Raji (cell line): Measurements from ENCODE around the gene MAPK9.

Experiments
- POLR2A ChIP-seq: IDR thresholded peaks from 2 replicates; pipeline ENCODE4 v1.6.1; 2011; ENCODE audit warnings: low read depth, low read length, control low read depth; ENCODE audit not compliant: insufficient read depth

Gene MAPK9

DNA sequence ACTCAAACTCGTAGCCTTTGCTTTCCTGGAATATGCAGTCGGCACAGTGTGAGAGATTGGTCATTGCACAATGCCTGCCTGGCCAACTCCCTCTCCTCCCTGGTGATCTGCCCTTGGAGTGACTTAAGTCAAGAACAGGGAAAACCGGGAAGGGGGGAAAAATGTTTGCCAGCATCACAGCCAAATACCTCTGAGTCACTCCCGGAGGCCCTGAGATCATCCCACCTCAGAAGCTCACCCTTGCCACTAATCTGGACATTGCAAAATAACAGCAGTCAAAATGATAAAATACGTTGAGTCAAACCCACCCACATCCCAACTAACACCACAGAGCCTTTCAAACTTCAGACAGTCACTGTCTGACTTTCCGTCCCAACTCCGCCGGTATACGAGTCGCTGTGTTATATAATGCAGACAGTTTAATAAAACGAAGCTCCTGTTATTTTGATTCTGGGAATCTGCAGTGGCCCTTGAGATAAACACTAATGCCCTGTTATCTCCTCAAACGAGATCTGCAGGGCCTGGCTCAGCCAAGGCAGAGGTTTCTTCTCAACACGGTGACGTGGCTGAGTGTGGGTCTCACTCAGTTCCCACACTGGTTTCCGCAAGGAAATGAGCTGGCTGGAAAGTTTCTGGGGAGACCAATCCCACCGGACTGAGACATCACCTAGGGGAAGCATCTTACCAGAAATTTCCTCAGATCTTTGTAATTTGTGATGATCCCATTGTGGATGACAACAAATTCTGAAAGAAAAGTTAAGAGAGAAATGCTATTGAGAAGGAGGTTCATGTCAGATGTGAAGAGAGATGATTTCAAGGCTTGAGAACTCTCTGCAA, 39.1 kb upstream of the MAPK9 start:
- no peak for TF ChIP-seq POLR2A

DNA sequence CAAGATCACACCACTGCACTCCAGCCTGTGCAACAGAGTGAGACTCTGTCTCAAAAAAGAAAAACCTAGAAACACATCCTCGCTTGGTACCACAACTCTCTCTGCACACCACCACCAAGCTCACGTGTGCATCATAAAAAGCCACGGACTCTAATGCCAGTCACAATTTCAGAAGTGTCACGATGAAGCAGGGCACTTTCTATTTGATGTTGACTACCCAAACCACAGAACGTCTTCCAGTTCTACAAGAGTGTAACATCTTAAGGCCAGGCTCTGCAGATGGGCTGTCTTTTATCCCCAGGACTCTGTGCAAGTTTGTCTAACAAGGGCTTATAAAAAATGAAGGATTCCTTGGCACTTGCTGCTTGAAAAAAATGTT, 38.4 kb upstream of the MAPK9 start:
- no peak for TF ChIP-seq POLR2A

DNA sequence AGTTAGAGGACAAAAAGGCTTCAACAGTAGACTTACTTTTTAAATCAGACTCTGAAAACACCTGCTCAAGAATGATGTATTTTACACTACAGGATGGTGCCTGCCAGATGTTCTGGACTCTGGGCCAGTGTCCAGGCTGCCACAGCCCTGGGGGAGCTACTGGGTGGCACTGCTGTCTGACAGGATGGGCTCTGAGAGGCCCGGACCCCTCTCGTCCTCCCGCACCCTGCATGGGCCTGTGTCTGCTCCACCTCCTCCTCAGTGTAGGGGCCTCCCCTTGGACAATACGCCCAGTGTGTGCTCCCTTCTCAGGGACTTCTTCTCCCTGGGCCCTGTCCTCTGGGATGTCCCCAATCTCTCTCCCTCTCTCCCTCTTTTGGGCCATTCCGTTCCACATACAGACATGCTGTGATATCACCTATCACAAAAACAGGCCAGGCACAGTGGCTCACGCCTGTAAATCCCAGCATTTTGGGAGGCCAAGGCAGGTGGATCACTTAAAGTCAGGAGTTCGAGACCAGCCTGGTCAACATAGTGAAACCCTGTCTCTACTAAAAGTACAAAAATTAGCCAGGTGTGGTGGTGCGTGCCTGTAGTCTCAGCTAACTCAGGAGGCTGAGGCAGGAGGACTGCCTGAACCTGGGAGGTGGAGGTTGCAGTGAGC, 37.9 kb upstream of the MAPK9 start:
- TF ChIP-seq POLR2A = no peak

DNA sequence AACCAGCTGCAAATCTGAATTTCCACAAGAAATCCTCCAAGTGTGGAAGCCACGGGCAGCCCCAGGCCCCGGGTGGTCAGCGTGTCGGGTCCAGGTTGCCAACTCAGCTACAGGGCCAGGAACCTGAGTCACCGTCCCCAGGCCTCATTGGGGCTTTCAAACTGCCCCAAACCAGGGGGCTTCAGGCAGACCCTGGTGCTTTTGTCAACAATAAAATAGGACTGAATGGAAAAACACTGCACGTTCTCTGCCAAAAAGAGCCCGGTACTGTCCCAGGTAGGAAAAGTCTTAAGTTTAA, 37.2 kb upstream of the MAPK9 start:
- no peak for TF ChIP-seq POLR2A

DNA sequence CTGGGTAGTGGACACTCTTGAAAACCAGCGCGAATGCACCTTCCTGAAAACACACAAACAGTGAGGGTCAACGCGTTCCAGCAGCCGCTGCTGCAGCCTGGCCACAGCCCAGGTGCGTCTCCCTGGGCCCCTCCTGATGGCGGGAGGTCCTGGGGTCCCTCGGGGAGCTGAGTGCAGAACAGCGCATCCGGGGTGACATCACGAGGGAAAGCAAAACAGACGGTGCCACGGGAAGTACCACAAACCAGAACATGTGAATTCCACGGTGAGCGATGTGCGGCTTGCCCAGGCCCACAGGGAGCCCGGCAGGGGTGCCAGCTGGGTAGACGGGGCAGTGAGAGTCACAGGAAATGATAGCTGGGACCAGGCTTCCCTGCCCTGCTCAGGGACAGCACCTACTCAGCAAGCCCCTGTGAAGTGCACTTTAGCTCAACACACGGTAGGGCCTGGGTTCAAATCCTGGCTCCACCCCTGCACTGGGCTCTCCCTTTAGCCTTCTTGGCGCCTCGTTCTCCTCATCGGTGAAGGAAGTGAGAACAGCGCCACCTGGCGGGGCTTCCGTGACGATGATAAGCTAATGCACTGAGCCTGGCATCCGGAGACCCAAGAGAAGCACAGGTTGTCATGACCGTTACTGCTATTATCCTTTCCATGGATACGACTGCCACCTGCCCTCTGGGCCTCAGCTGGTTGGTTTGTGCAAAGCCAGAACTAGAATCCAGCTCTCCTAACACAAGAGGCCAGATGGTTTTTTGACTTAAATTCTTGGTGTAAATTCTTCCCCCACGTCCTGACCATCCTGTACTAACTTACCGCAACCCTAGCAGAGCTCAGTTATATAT, 36.6 kb upstream of the MAPK9 start:
- TF ChIP-seq POLR2A = no peak

DNA sequence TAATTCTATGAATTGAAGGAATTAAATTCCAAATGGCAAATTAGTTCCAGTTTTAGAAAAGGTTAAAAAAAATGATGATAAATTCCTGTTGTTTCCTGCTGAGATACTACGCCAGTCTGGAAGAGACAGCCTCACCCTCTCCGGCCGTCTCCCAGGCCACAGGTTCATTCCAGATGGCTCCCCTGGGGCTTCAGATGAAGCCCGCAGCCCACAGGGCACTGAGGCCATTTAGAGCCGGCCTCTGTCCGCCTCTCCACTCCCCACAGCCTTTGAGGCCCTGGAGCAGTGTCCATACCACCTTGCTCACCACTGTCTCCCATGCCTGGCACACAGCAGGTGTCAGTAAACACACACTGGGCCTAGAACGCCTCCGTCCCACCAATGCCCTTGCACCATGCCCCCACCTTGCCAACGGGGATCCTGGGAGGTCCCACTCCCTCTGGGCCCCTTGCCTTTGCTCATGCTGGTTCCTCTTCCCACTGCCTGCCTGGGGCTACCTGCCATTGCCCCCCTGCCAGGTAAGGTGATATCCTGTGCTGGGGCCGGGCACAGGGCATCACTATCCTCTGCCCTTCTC, 35.2 kb upstream of the MAPK9 start:
- no peak for TF ChIP-seq POLR2A

DNA sequence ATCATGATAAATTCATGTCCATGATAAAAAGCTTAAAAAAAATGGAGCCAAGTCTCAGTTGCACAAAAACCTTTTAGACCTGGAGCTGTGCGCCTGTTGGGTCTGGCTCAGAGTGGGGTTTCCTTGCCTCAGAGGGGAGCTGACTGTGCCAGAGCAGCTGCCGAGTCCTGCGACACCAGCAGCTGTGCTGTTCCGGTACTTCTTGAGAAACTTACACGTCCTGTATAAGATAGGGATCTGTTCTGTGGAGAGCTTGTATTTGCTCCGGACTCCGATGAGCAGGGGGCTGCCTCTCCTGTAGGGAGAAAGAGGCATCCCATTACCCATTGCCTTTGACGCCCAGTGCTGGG, 32.7 kb upstream of the MAPK9 start:
- TF ChIP-seq POLR2A = no peak

DNA sequence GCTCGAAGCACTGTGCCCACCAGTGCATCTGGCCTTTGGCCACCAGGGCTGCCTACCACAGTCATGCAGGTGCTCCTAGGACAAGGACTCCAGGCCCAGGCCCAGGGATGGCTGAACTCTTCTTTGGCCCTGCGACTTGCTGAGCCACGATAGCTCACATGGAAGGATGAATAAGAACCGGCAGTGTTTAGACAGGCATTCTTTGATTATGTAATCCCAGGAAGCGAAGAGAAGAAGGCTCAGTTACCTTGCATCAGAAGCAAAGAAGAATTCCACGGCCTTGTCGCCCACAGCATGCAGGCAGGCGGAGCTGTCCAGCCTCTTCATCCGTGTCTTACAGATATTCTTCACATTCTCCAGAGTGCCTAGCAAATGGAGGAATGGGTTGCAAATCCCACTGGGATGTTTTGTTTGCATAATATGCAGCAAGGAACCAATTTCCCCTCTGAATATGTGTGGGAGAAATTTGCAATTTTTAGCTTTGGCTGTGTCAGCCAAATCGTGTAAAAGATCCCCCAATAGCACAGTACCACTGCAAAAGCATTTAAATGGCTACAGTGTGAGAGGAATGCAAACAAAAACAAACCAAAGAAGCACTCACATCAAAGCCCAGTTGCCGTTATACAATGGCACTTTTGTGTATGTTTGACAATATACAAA, 32.2 kb upstream of the MAPK9 start:
- no peak for TF ChIP-seq POLR2A

DNA sequence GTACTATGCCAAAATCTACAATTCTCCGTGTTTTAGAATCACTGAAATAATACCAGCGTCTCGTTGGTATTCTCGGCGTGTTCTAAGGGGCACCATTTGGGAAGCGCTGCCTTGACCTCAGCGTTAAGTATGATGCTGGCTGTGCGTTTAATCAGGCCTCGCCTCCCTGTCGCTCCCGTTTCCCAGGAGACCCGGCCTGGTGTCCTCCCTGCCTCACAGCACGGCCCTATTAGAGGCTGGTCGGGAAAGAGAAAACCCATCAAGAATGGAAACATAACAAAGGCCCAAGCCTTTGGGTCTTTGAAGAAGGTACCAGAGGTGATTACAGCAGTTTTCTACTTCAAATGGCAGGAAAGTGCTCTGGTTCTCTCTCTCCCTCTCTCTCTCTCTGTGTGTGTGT, 31.3 kb upstream of the MAPK9 start:
- no peak for TF ChIP-seq POLR2A

DNA sequence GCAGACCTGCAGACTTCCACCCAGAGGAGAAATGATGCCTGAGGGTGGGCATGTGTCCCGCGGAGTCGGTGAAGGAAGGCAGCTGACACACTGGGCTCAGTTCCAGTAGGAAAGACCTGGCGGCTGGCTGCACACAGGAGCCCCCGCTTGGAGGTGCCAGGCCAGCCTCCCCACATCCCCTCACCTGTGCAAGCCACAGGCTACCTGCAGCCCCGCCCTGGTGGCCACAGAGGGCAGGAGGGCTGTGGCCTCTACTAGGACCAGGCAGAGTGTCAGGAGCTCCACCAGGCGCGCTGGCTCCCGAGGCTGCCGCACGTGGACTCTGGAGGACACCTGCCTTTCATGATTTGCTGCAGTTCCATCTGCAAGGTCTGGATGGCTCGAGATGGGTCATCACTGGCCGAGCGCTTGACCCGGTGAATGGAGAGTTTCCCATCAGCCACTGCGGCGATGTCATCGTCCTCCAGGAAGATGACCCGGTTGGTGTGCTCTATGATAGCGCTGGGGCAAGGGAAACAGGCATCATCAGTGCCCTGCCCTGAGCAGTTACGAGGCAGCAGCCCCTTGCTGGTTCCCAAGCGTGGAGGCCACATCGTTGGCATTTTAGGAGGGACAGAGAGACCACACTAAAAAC, 26.7 kb upstream of the MAPK9 start:
- no peak for TF ChIP-seq POLR2A

DNA sequence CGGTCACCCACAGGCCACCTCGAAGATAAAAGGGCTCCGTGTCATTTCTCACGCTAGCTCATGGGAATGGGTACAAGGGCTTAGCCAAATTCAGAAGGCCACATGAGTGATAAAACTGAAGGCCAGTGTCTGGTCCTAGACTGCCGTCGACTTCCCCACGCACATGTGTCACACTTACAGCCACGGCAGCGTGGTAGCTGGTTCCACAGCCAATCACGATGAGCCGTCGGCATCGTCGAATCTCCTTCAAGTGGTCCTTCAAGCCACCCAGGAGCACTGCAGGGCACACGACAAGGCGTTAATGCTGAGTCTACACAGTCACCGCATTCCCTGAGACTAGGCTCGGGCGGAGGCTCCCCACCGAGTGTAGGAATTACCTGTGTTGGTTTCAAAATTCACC, 24.7 kb upstream of the MAPK9 start:
- no peak for TF ChIP-seq POLR2A

DNA sequence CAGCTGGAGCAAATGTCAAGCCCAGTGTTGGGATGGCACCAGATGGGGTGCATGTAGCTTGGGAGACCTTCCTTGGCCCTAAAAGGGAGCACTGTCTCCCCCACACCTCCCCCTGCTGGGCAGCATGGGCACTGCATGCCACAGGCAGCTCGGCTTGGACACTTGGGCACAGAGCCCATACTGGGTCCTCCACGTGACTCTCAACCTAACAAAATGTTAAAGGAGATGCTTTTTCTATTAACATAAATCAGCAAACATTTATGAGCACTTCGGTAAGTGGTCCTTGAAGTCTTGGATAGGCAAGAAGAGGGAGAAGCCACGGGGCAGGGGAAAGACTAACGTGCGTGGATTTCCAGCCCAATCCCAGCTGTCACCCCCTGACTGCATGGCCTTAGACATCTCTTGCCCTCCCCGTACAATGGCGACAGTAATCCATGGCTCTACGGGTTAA, 23.9 kb upstream of the MAPK9 start:
- TF ChIP-seq POLR2A = no peak

DNA sequence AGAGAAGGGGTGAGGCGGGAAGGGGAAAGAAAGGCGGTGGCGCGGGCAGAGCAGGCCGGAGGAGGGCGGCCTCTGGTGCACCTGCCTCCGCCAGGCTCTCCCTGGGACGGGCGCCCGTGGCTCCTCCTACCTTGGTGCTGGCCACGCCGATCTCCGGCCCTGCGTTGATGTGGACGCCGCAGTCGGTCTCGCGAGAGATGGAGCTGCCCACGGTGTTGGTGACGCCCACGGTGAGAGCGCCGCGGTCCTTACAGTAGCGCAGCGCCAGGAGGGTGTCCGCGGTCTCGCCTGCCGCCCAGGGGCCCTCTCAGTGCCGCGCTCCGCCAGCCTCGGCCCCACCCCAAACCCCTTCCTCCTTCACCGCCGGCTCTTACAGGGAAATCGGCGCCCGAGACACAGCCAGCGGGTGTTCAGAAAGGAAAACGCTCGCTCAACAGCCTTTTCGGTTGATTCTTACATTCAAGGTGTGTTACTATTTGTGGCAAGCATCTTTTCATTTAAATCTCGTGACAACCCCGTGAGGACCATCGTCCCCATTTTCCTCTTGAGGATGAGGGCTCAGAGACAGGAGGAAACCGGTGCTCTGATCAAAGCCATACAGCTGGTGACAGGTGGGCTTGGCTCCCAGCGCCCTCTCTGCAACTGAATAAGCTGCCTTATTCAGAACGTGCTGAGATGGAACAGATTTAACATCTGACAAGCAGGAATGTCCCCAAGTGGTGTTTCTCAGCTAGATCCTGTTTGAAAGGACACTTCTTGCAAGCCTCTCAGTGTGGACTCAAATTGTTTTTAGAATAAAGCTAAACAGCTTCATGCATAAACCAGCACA, 22.0 kb upstream of the MAPK9 start:
- no peak for TF ChIP-seq POLR2A

DNA sequence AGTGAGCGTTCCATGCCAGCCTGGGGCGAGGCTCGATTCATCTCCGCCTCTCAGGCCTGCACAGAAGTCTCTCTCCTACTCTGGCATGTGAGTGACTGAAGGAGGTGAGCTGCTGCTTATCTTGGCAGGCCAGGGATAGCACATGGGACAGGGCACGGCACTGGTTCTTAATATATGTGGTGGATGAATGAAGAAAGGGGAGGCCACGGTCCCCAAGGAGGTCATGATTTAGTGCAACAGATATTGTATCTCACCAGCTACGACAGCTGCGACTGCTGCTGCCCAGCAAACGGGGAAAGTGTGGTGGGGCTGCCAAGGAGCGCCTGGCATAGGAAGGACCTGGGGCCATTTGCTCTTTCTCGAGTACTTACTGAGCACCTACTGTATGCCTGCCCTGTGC, 19.3 kb upstream of the MAPK9 start:
- no peak for TF ChIP-seq POLR2A
